Psoas muscle (tissue), 8 donors: Measurements from ENCODE around the gene MSMB. TPM values are rescaled to one million over a fixed set of nuclear protein-coding genes. Genes with fewer than 3 reads are reported as not detected.
A peak's percentile ranks its signal among the peaks of the same experiment; 100 is the strongest.

ENCODE experiments used
- ATAC-seq, 4 donors: fragments of 200-7000 bp; cut with Tn5 transposase; one replicate each; pipeline ENCODE4 v1.9.1; 2020; ENCODE audit warnings: moderate library complexity in 3 of 4, mild to moderate bottlenecking in 2 of 4
- DNase-seq, 2 donors: peaks; one replicate each; pipeline ENCODE4 v3.0.0-alpha.2; 2020
- H3K27ac ChIP-seq: fragments of 200-600 bp; one replicate; pipeline ENCODE4 v1.8.0; 2022
- H3K27me3 ChIP-seq, 3 donors: fragments of 200-600 bp in 1 of 3; one replicate each; pipeline versions ENCODE4 v1.6.1 to v1.8.0; 2013 to 2022; ENCODE audit warnings: low read length in 2 of 3, mild to moderate bottlenecking in 2 of 3, moderate library complexity in 1 of 3; ENCODE audit not compliant: insufficient read depth in 3 of 3
- H3K36me3 ChIP-seq, 2 donors: fragments of 200-600 bp in 1 of 2; one replicate each; pipeline versions ENCODE4 v1.6.1 to v1.8.0; 2013 to 2022; ENCODE audit warnings: low read depth in 1 of 2, mild to moderate bottlenecking in 1 of 2, moderate library complexity in 1 of 2; ENCODE audit not compliant: insufficient read depth in 1 of 2
- H3K4me1 ChIP-seq: fragments of 200-600 bp; one replicate; pipeline ENCODE4 v1.8.0; 2022
- H3K4me3 ChIP-seq: fragments of 200-600 bp; one replicate; pipeline ENCODE4 v1.8.0; 2022; ENCODE audit warnings: mild to moderate bottlenecking
- H3K9me3 ChIP-seq: fragments of 200-600 bp; one replicate; pipeline ENCODE4 v1.8.0; 2022
- CTCF ChIP-seq: fragments of 200-600 bp; IDR thresholded peaks from one replicate; pipeline ENCODE4 v1.8.0; 2022; ENCODE audit warnings: antibody characterized with exemption
- whole genome bisulfite sequencing, 3 donors: extraction: QIAGEN DNeasy Blood & Tissue Kit; methylation state at CpG; one replicate each; pipeline versions ENCODE4 v1.1.6 to v1.1.7; 2013; 5-methylcytosine and 5-hydroxymethylcytosine counted together
- intact Hi-C, 2 donors: fragments of 100-400 bp; cut with DNase I; formaldehyde crosslinking; loops; one replicate each; pipeline versions ENCODE4 v1.11.0 to v1.14.2; 2022
- polyA plus RNA-seq, 3 donors: library from polyadenylated mRNA; stranded (reverse); fragments of 200-250 nt; gene quantifications; one replicate each; pipeline ENCODE4 v1.2.3, GENCODE V29; 2013
- total RNA-seq, 4 donors: library from RNA; stranded (reverse); fragmentation: NEBNext Ultra II Directional in 2 of 4; extraction: Animal tissue kit (Norgen Biotek cat#: 25700) in 2 of 4; gene quantifications; one replicate each; pipeline versions ENCODE4 v1.2.1 to v1.2.4, GENCODE V29; 2021 to 2023
- donor health status: healthy with polysubstance abuse.
- donor health status: DM: no; HTN: no; CAD: no; lungs with moderate emphysema.
- donor health status: Bipolar disorder and iron deficiency.
- donor health status: healthy.
- donor health status: DM: yes; HTN: yes; CAD: no.
- donor health status: DM: no; HTN: no; CAD: no.
- donor health status: DM: no; HTN: no; CAD: no.
- donor health status: DM: yes; HTN: yes; CAD: no.

Gene MSMB
- total and polyA plus RNA-seq, 7 donors: not detected

- TF ChIP-seq CTCF: no peak
- intact Hi-C loops: loop anchor here in 1 of 2 donors (5.0 kb wide), 1 partner anchor 48 kb away; no protein-coding TSS in a partner anchor
- Histone ChIP-seq H3K9me3 (no peaks in the 10 kb centered on the region), H3K27ac (peak overlapping the region; percentile 30), H3K4me1 (peaks cover 84% of the 10 kb centered on the region), H3K4me3 (no peak overlapping the region), H3K36me3 (no peaks in the 10 kb centered on the region), H3K27me3 (no peaks in the 10 kb centered on the region)
- no peak for ATAC-seq
- 65 to 91% (median 67%) methylated on average over 2 of the region's 2 CpGs for WGBS, 3 donors
- DNase-seq: no peak
Observed at GRCh38 chr10:46025406-46025805, 20.7 kb downstream of the MSMB start.

DNA sequence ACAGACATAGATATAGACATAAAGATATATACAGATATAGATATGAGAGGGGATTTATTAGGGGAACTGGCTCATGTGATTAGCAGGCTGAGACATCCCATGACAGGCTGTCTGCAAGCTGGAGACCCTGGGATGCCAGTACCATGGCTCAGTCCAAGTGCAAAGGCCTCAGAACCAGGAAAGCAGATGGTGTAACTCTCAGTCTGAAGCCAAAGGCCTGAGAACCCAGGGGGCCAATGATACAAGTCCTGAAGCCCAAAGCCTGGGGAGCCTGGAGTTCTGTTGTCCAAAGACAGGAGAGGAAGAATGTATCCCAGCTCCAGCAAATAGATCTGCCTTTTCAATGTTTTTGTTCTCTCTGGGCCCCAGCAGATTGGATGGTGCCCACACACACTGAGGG is 21.1 kb downstream of the MSMB start:
- Histone ChIP-seq H3K36me3 (no peaks in the 10 kb centered on the region), H3K4me1 (peaks cover 88% of the 10 kb centered on the region), H3K27ac (peak overlapping the region; percentile 30), H3K27me3 (no peaks in the 10 kb centered on the region), H3K4me3 (no peak overlapping the region), H3K9me3 (no peaks in the 10 kb centered on the region)
- intact Hi-C loops: loop anchor here in 1 of 2 donors (5.0 kb wide), 1 partner anchor 48 kb away; no protein-coding TSS in a partner anchor
- TF ChIP-seq CTCF: no peak
- ATAC-seq: no peak
- DNase-seq: no peak

DNA sequence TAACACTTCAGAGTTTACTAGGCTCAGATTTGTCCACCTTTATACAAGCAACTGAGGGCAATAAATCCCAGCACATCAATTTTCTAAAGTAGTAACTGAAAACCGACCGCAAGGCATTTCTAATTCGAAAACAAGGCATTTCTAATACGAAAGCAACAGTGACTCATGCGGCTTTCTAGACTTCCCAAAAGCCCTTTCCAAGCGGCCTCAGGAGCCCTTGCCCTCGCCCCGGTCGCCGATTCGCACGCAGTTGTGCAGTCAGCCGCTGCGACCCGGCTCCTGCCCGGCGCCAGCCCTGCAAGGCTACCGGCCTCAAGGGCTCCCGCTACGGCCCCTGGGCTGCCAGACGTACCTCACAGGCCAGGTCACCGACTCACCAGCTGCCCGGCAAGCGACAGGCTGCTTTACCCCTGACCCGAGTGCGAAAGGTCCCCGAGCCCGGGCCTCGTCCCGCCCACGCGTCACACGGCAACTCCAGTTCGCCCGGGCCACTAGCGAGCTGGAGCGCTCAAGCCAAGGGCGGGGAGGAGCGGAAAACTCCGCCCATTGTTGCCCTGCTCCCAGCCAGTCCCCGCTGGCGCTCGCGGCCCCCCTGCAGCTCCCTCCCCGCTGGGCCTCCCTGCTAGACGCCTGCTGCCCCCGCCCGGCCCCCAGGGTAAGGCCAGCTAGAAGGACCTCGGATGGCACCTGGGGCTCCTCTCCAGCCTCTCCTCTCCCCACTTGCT is 22.9 kb downstream of the MSMB start:
- H3K27ac ChIP-seq: peak overlapping the region; percentile 89
- intact Hi-C loops: no loop called here
- no peaks in the 10 kb centered on the region for H3K27me3 ChIP-seq
- peak overlapping the region; percentile 81 for H3K4me3 ChIP-seq
- peaks cover 93% of the 10 kb centered on the region for H3K4me1 ChIP-seq
- ATAC-seq (peak; percentile 95 to 96 (median 96)), DNase-seq (peak; percentile 94 to 96)
- no peak for TF ChIP-seq CTCF
- 0 to 1% (median 1%) methylated on average over 40 to 49 of the region's 49 CpGs for WGBS, 3 donors
- H3K36me3 ChIP-seq: no peaks in the 10 kb centered on the region
- H3K9me3 ChIP-seq: no peaks in the 10 kb centered on the region

- peaks cover 91% of the 10 kb centered on the region for H3K4me1 ChIP-seq
- DNase-seq: no peak
- H3K27me3 ChIP-seq: no peaks in the 10 kb centered on the region
- ATAC-seq: no peak
- H3K9me3 ChIP-seq: no peaks in the 10 kb centered on the region
- peak overlapping the region; percentile 63 for H3K27ac ChIP-seq
- H3K4me3 ChIP-seq: peak overlapping the region; percentile 81
- intact Hi-C loops: no loop called here
- WGBS, 3 donors: 42 to 58% (median 51%) methylated on average over 3 of the region's 3 CpGs
- H3K36me3 ChIP-seq: peaks cover 8 to 12% of the 10 kb centered on the region in 2 donors
- no peak for TF ChIP-seq CTCF
Observed at GRCh38 chr10:46020344-46020657, 25.8 kb downstream of the MSMB start.
